HG03095 (cell line): Measurements from ENCODE around the gene ZNF423.
"Not testable (repeated sequence)": the region's sequence is repeated elsewhere in the genome, so short reads cannot be mapped to it uniquely, and the experiment has no call there.

Experiments used
- ATAC-seq: cut with Tn5 transposase; IDR thresholded peaks from one replicate; pipeline ENCODE4 v1.9.1; 2021; ENCODE audit warnings: moderate library complexity; ENCODE audit not compliant: unreplicated experiment

The ZNF423 gene

GRCh38 chr16:49701065-49701685 is 154.7 kb downstream of the ZNF423 start:
- no peak for ATAC-seq

DNA sequence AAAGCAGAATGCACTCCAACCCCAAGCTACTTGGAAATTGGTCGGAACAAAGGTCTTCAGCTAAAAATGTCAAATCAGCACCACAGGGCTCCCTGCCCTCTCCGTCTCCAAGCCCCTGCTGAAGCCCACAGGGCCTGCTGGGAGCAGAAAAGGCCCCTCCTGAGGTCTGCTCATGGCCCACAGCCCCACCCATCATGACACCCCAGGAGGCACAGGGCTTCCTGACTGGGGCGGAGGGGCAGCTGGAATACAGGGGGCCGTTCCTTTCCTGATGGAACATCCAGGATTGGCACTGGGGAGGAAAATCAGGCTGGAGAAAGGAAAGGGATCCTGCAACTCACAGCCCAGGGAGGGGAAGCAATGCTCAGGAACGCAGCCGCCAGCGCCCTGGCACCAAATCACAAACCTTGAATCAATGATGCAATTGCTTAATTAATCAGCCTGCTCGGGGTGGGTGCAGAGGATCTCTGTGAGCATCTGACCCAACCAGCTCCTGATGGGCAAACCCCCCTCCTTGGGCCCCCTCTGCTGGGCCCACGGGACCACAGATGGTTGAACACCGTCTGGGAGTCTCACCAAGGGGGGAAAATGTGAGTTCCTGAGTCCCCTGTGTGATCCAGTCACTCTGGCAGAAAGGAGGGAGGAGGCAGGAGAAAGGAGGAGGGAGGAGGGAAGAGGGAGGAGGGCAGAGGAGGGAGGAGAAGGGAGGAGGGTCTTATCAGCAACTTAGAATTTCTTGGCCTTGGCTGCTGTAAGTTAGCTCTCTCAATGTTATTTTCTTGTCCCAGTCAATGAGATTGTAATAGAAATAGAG is 155.5 kb downstream of the ZNF423 start:
- no peak for ATAC-seq

DNA sequence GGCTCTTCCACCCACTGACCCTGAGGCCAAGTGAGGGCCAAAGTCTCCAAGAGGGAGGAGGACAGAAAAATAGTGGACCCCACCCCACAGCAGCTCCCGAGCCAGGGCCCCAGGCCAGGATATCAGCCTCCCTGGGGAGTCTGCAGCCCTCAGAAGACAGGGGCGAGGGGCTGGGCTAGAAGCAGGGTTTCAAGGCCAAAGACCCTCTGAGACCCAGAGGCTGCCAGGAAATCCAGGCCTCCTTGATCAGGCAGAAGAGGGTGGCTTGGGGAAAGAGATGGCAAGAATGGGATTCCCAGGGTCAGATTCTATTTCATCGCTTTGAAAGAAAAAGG is 156.1 kb downstream of the ZNF423 start:
- ATAC-seq, result no peak

- ATAC-seq, result no peak
These were observed 156.7 kb downstream of the ZNF423 start for GRCh38 chr16:49698931-49699840.

DNA sequence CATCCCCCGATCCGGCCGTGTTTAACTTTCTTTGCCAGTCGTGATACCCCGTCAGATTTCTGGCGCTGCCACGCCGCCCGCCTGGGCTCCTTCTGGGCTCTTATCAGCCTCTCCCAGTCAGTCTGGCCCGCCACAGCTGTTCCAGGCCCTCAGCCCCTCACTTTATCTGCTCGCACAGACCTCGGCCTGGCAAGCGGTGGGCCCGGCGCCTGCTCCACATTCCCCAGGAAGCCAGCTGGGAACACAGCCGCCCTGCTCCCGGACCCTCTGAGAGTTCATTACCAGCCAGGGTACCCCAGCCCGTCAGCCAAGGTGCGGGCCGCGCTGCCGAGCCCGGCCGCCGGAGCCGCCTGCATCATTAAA is 157.5 kb downstream of the ZNF423 start:
- ATAC-seq, result no peak

- ATAC-seq, result no peak
These were observed 158.1 kb downstream of the ZNF423 start for GRCh38 chr16:49697631-49698452.

DNA sequence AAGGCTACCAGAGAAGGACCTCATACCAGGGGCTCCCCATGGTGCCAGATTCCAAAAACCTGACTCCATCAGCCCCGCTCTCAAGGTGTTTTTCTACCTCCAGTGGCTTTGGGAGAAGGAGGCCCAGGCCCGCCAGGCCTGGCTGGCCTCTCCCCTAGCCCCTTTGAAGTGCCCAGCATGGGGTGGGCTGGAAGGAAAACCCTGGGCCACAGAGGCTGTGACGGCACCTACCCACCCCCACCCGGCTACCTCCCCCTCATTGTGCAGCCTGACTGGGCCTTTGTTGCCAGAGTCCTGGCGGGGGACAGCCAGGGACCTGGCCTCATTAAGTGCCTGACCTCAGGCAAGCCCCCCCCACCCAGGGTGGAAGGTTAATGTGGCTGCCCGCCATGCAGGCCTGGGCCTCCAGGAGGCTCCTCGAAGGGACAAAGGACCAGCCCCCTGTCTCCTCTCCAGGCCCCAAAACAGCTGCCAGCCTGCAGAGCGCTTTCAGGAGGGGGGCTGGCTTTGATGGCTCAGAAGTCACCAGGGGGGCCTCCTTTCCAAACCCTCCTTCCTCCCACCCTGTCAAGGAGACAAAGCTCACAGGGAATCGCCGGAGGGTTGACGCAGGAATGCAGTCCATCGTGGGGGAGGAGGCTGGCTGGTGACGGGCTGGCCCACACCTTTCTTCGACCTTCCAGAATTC is 159.4 kb downstream of the ZNF423 start:
- no peak for ATAC-seq

- ATAC-seq, result no peak
These were observed 160.0 kb downstream of the ZNF423 start for GRCh38 chr16:49695782-49696413.

- no peak for ATAC-seq
These were observed 162.5 kb downstream of the ZNF423 start for GRCh38 chr16:49693445-49693844.

- no peak for ATAC-seq
These were observed 165.1 kb downstream of the ZNF423 start for GRCh38 chr16:49690778-49691177.

DNA sequence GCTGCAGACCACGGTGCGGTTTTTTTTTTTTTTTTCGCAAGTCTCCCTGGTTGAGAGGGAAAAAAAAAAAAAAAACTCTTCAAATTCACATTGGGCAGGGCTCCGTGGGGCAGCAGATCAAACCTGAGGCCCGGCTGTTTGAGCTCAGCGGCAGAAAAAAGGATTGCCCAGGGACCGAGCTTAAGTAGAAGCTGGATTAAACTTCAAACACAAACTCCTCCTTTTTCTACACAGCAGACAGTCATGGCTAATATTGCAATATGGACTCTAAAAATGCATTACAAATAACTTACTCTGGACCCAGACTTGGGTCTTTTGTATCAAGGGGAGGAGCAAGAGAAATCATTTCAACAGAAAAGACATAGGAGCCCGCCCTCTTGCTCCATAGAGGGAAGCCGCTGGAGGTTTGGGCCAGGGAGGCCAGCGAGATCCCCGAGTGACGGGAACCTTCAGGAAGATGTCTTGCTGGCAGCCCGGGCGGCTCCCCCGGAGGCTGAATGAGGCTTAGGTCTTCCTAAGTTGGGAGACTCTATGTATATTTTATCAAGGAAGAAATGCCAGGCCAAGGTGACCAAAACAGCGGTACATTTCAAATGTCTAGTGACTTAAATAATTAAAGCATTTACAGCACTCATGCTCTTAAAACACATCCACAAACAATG is 167.7 kb downstream of the ZNF423 start:
- no peak for ATAC-seq

- ATAC-seq, result no peak
These were observed 168.4 kb downstream of the ZNF423 start for GRCh38 chr16:49687476-49688002.

- no peak for ATAC-seq
These were observed 171.2 kb downstream of the ZNF423 start for GRCh38 chr16:49684696-49685095.

GRCh38 chr16:49682577-49683165 is 173.2 kb downstream of the ZNF423 start:
- ATAC-seq, result no peak

GRCh38 chr16:49681217-49681883 is 174.6 kb downstream of the ZNF423 start:
- ATAC-seq, result no peak

DNA sequence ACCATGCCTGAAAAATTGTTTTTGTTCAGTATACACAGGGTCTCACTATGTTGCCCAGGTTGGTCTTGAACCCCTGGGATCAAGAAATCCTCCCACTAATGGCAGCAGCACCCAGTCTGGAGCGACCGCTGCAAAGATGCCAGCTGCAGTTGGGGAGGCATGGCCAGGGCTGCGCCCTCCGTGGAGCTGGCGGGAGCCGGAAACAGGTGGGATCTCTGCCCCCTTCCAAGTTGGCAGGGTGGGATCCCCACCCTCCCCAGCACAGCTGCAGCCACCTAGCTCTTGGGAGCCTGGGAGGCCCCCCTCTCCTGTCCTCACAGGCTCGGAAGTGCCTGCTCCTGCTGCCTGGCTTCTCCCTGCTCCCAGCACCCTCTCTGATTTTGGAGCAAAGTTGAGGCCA is 176.8 kb downstream of the ZNF423 start:
- no peak for ATAC-seq

DNA sequence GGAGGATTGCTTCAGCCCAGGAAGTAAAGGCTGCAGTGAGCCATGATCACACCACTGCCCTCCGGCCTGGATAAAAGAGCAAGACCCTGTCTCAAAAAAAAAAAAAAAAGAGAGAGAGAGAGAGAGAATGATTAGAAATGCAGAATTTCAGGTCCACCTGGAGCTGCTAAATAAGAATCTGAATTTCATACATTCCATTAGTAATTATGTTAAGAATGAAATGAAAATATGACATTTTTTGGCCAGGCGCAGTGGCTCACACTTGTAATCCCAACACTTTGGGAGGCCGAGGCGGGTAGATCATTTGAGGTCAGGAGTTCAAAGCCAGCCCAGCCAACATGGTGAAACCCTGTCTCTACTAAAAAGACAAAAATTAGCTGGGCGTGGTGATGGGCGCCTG is 178.3 kb downstream of the ZNF423 start:
- ATAC-seq, result not testable (repeated sequence)

DNA sequence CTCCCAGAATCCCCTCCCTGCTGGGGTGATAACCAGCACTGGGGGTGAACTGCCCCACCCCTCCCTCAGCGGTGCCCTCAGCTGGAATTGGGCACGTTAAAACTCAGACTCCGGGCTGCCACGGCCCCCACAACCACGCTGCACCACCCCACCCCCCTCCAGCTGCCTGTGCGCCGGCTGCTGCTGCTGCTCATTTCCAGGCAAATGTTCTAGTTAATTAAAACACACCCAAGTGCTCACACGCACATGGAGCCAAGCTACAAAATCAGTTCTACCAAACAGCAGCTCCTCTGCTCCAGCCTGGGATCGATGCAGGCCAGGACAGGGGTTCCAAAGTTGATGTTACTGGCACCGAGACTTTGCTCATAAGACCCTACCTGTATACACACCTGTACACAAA is 180.5 kb downstream of the ZNF423 start:
- no peak for ATAC-seq
